HG02571 (cell line): ENCODE measurements around the gene NRARP.
"Not testable (repeated sequence)": the region's sequence is repeated elsewhere in the genome, so short reads cannot be mapped to it uniquely, and the experiment has no call there.

Experiments used
- ATAC-seq: cut with Tn5 transposase; IDR thresholded peaks from one replicate; pipeline ENCODE4 v1.9.1; 2021; ENCODE audit warnings: mild to moderate bottlenecking, moderate library complexity; ENCODE audit not compliant: unreplicated experiment

NRARP gene

DNA sequence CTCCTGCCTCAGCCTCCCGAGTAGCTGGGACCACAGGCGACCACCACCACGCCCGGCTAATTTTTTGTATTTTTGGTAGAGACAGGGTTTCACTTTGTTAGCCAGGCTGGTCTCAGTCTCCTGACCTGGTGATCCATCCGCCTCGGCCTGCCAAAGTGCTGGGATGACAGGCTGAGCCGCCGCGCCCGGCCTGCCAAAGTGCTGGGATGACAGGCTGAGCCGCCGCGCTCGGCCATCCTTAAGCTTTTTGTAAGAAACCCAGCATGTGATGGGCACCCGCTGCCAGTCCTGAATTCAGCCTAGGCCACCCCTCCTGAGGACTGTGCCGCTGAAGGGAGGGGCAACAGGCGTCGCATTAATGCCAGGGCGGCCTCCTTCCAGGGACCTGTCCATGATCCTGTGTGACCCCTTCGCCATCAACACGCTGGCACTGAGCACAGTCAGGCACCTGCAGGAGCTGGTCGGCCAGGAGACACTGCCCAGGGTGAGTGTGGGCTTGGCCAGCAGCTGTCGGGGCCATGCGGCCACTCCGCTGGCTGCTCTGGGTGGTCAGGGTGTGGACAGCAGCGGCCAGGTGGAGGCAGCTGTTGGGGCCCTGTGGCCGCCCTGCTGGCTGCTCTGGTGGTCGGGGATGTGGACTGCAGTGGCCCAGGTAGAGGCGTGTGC is 36.4 kb downstream of the NRARP start:
- no peak for ATAC-seq

DNA sequence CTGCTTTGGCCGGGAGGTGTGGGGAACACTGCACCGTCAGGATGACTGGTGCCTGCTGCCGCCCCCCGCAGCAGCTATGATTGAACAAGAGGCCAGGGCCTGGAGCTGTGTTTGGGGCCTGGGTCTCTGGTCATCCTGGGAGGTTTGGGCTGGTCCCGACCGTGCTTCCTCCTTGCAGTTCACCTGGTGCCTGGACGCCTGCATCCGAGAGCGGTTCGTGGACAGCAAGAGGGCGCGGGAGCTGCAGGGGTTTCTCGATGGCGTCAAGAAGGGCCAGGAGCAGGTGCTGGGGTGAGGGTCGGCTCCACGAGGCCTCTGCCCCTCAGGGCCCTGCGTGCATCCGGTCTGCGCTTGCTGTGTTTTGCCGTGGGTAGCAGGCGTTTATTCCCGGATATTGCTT is 38.0 kb downstream of the NRARP start:
- ATAC-seq, result no peak

DNA sequence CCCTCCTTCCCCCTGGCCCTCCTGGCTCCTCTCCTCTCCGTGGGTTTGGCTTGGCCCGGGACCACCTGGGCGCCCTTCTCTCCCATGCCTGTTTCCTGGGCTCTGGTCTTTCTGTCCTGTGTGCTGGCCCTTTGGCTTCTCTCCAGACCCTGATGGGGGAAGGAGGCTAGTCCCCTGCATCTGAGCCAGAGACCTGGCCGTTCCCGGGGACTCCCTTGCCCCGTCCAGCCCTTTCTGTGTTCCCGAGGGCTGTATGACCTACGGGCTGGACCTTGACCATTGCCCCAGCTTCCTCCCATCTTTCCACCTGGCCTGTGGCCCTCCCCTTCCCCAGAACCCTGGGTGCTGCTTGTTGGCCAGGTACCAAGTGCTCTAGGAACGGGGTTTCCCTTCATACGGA is 38.6 kb downstream of the NRARP start:
- ATAC-seq, result no peak

DNA sequence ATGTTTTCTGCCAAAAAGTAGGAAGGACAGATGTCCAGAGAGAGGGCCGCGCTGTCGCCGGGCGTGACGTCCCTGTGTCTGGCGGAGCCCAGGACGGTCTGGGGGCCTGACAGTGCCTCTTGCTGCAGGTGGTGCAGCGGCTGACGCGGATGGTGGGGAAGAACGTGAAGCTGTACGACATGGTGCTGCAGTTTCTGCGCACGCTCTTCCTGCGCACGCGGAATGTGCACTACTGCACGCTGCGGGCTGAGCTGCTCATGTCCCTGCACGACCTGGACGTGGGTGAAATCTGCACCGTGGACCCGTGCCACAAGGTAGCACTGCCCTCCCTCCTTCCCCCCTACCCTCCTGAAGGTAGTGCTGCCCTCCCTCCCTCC is 39.2 kb downstream of the NRARP start:
- no peak for ATAC-seq

DNA sequence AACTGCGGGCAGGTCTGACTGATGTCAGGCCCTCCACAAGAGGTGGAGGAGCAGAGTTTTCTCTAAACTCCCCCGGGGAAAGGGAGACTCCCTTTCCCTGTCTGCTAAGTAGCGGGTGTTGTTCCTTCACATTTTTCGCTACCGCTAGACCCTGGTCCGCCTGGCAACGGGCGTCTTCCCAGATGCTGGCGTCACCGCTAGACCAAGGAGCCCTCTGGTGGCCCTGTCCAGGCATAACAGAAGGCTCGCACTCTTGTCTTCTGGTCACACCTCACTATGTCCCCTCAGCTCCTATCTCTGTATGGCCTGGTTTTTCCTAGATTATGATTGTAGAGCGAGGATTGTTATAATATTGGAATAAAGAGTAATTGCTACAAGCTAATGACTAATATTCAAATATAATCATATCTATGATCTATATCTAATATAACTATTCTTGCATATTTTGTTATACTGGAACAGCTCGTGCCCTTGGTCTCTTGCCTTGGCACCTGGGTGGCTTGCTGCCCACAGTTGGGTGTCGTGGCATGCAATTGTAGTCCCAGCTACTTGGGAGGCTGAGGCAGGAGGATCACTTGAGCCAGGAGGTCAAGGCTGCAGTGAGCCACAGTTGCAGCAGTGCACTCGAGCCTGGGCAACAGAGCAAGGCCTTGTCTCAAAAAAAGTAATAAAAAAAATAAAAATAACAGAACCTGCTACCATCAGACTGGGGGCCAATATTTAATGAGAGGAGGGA is 39.7 kb downstream of the NRARP start:
- not testable (repeated sequence) for ATAC-seq

DNA sequence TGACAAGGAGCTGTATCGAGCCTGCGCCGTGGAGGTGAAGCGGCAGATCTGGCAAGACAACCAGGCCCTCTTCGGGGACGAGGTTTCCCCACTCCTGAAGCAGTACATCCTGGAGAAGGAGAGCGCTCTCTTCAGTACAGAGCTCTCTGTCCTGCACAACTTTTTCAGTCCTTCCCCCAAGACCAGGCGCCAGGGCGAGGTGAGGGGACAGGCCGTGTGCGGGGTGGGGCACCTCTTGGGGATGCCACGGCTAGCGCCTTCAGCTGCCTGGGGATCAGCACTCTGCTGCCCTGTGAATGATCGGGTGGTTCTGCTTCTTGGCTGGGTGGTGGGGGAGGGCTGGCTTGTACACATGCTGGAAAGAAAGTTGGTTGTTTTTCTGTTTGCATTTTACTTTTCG is 45.2 kb downstream of the NRARP start:
- ATAC-seq, result no peak

DNA sequence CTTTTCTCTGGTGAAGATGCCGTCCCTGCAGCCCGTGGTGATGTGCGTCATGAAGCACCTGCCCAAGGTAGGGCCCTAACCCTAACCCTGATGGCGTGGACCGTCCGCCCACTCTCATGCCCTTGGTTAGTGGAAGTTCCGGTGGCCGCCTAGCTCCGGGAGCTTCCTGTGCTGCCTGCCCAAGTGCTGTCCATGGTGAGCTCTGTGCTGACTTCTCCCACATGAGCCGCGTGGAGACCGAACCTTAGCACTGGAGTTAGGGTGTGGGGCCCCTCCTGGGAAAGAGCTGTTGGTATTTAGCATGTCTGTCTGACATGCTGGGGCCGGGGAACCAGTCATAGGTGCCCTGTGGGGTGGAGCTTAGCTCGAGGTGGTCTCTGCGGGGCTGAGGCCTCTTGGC is 45.7 kb downstream of the NRARP start:
- ATAC-seq, result no peak

DNA sequence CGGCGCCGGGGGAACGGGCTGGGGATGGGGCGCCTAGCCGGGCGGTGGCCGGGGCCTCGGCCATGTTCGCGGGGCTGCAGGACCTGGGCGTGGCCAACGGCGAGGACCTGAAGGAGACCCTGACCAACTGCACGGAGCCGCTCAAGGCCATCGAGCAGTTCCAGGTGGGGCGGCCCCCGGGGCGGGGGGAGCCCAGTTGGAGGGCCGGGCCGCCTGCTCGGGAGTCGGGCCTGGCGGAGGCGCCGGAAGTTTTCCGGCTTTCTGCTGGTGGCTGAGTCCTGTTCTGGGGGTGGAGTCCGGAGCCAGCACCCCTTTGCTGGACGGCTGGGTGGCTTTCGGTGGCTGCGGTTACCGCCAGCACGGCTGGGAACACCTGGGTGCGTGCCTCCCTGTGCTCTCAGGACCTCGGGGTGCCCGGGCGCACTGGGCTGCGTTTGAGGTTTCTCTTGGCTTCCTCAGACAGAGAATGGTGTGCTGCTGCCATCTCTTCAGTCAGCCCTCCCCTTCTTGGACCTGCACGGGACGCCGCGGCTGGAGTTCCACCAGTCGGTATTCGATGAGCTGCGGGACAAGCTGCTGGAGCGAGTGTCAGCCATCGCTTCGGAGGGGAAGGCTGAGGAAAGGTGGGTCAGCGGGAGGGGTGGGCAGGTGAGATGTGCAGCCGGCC is 46.5 kb downstream of the NRARP start:
- no peak for ATAC-seq

DNA sequence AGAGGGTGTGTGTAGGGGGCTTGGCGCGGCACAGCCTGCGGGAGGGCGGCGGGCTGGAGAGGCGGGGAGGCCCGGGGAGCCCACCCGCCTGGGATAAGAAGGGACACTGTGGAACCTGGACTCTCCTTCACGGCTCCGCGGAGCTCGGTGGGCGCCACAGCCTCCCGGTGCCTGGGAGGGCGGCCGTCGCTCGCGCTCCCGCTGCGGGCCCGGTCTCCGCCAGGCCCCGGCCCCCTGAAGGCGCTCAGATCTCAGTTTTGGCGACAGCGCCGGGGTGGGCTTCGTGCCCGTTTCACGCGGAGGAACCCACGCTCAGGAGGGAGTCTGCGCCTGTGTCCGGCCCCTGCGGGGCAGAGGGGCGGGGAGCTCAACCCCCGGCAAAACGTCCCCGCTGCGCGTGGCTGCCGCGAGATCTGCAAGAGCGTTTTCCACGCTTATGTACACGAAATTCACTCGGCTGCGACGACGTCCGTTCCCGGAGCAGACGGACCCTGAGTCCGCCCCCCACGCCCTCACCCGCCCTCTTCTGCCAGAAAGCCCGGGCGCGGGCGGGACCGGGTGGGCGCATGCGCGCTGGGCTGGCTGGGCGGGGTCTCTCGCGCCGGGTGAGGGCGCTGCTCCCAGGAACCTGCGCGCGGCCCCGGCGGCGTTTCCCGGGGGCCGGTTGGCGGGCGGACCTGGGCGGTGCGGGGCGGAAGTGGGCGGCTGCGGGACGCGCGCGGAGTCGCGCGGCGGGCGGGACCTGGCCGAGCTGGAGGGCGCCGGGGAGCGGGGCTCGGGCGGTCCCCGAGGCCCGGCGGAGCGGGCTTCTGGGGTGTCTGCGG is 47.2 kb downstream of the NRARP start, which contains the start of gene NELFB:
TSS of gene NELFB (plus strand) at position 704 of the 824 bp plus-strand sequence.
- ATAC-seq, result peak; percentile 79

DNA sequence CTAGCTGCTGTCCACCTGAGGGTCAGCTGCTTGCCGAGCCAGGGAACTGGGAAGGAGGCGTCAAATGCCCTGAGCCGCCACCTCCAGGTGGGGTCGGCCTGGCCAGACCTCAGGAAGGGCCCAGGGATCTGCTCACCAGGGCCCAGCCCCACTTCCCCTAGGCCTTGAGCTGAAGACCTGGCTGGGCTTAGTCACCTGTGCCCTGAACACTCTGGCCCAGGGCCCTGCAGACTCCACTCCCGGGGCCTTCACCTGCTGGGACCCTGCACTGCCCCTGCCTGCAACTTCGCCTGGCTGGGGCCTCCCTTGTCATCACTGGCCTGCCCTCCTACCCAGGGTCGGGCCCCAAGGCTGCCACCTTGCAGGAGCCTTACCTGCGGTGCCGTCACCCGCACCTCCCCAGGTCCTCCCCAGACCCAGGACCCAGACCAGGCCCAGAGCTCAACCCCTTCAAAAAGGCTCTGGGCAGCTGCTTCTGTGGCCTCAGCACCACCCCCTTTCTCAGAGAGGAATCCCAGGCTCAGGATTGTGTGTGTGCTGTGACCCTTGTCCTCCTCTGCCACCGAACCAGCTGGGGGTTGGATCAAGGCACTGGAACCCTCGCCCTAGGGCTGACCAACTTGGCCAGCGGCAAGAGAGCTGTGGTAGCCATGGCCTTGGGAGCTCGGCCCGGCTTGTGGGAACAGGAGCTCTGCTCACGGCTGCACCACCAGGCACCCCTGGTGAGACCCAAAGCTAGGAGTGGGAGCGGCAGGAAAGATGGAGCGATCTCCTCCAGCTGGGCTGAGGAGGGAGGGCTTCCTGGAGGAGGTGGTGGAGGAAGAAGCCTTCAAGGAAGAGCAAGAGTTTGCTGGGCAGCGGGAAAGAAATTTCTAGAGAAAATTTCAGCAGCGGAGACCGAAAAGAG is 48.1 kb downstream of the NRARP start:
- ATAC-seq, result no peak

DNA sequence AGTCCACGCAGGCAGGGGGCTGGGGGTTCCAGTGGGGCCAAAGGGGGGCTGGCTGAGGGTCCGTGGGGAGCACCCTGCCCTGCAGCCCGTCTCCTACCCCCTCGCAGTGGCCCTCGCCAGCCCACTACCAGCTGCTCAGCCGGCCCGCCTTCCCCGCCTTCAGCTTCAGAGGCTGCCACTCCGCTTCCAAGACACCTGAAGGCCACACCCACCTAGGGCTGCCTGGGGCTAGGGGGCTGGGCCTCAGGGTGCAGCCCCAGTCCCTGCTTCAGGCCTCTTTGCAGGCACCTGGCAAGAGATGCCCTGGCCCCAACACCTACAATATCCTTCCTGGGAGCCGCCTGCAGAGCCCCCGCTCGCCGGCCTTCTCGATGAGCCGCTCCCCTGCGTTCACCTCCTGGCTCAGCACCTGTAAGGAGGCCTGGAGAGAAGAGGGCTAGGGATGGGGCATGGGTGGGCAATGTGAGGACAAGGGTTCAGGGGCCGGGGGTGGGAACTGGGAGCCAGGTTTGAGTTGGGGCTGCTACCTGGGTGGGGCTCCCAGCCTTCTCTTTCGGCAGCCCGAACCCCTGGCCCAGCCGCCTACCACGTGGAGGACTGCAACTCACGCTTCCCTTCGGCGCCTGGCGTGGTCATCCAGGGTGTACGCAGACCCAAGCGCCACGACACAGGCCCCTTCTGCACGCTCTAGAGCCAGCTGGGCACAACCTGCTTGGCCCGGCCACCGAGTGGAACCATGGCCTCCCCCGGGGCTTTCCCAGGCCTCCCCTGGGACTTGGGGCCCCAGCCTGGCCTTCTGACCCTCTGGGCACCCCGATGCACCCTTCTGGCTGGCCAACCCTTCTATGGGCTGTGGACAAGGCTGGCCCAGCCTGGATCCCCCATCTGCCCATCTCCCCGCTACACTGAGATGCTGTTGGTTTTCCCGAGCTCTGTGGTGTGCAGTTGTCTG is 49.2 kb downstream of the NRARP start:
- no peak for ATAC-seq

DNA sequence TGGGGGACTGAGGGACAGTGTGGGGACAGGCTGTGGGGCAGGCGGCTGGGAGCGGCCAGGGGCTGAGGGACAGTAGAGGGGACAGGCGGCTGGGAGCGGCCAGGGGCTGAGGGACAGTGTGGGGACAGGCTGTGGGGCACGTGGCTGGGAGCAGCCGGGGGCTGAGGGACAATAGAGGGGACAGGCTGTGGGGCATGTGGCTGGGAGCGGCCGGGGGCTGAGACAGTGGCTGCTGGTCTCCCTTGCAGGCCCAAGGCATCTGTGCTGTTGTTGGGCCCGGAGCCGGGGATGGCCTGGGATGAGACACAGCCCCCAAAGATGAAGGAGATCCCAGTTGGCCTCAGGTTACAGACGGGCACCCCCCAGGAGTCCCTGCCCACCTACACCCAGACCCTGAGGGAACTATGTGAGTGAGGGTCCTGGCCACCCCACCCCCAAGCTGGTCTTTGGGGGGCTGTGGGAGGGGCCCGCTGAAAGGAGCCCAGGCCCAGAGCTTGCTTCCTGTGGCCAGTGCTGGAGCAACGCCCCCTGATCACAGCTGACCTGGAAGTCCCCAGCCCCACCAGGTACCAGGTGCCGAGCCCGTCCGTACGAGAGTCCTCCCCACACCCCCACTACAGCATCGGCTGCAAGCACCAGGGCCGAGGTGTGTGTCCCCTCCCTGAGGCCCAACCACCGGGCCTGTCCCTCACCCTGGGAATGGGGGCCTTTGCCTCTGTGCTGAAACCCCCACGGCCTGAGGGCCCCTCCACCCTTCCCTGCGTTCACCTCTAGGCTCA is 50.4 kb downstream of the NRARP start:
- ATAC-seq, result no peak

DNA sequence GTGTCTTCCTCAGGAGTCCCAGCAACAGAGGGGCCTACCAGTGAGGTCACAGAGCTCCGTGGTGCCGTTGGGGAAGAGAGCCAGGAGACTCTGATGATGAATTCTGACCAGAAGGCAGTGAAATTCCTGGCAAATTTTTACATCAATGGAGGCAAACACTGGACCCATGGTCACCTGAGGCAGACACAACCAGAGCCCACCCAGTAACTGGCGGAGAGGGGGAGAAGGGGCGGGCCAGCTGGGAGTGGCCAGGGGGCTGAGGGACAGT is 50.9 kb downstream of the NRARP start, which contains the start of gene STPG3:
TSS of gene STPG3 (plus strand) at position 93 of the 268 bp plus-strand sequence. CDS start at position 94, 1 bp downstream.
- no peak for ATAC-seq

DNA sequence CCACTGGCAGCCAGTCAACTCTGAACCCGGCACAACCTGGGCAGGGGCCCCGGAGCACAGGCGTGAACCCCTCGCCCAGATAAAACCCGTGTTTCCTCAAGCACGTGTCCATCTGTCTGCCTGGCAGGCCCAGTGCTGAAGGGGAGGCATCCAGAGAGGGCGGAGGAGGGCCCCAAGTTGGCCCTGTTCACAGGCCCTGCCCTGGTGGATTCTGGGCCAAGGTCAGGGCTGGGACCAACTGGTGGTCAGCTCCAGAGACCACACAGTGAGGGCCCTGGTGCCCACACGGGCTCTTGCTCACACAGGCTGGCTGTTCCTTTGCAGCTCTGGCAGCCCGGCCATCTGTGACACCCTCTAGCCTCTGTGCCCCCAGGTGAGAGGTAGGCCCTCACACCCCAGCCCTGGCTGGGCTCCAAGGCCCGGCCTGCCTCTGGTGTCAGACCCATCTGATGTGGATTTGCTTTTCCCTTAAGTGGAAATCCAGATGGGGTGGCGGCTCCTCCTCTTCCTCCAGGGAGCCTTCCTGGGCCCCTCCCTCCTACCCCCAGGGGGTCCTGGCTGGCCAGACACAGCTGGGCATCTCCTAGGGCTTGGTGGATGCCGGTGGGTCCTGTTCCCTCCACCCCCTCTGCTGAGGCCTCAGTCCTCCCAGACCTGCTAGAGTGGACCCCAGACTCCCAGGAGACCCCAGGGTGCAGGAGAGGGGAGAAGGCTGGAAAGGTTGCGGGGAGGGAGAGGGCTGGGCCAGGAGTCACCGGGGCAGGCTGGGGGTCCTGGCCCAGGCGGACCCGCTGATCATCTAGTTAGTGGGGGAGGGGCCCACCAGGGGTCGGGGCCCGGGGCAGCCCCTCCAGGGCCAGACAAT is 51.5 kb downstream of the NRARP start:
- ATAC-seq, result no peak
